Activated CD8-positive, alpha-beta memory T cell treated with anti-CD3 and anti-CD28 coated beads for 48 hours (primary cell): ENCODE measurements around the gene C2orf78.

Source experiments
- DNase-seq, 3 experiments: peaks; one replicate each; pipeline ENCODE4 v3.0.0-alpha.2; 2020; ENCODE audit warnings: low read depth in 2 of 3, low spot score in 2 of 3

Gene C2orf78

DNA sequence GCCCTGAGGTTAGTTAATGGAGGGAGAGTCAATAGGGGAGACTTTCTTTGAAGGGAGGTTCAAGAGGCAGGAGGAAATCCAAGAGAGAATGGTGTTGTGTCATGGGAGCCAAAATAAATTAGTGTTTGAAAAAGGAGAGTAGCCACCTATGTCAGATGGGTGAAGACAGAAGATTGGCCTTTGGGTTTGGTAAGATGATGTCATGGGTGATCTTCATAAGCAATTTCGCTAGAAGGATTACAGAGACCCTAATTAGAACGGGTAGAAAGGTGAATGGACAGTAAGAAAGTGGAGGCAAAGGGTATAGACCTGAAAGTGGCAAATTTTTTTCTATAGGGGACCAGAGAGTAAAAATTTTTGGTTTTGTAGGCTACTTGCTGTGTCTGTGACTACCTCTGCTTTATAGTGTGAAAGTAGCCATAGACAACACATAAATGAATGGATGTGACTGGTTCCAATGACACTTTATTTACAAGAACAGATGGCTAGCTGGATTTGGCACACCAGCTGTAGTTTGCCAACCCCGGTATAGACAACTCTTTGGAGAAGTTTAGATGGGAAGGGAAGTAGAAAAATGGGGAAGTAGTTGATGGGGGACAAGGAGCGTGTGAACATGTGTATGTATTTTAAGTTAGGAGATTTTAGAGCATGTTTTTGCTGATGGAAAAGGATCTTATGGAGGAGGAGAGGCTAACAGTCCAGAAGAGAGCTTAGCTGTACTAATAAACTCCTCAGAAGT is 54.0 kb downstream of the C2orf78 start:
- no peak for DNase-seq

DNA sequence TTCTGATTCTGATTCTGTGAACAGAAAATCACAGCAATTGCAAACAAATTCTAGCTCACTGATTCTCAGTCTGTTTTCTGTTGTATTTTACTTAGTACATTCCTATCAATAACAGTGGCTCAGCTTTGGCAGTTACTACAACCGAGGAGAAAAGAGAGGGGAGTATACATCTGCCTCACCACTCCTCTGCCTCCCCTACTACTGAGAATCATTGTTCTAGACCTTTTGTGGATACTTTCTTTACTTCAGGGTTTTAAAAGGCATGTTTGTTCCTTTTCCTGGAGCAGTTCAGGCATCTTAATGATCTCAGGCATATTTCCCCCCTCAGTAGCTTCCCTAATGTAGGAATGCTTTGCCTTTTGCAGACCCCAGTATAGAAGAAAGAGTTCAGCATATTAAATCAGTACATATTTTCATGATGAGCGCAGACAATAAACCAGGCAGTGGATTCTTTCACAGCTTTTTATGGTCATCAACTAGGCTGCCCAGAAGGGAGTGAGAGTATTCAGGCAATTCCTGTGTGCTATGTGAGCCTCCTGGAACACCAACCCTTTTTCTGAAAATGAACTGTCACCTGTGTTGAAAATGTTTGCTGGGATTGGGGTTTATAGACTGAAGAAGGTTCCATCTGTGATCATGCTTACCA is 55.0 kb downstream of the C2orf78 start:
- DNase-seq, result no peak

DNA sequence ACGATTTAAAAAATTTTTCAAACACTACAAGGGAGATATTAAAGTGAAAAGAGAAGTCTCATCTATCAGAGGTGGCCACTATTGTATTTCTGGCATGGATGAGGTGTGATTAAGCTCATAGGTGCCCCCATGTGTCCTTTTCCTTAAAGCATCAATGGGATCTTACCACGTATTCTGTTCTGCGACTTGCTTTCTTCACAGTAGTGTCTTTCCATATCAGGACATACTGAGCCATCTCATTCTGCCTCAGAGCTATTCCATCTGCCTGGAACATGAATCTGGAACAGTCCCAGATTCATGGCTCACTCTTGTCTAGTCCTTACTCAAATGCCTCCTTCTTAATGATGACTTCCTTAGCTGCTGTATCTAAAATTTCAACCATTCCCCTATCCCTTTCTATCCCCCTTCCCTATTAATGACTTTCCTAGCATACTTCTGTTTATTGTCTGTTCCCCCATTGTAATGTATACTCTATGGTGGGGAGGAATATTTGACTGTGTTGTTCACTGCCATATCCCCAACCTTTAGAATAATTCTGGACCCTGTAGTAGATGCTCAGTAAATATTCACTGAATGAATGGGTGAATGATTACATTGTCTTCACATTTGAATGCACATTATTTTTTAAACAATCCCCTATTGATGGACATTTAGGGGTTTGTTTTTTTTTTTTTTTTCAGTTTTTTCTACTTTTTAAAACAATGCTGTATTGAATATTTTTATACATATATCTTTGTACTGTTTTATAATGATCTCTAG is 55.8 kb downstream of the C2orf78 start:
- DNase-seq, result no peak

DNA sequence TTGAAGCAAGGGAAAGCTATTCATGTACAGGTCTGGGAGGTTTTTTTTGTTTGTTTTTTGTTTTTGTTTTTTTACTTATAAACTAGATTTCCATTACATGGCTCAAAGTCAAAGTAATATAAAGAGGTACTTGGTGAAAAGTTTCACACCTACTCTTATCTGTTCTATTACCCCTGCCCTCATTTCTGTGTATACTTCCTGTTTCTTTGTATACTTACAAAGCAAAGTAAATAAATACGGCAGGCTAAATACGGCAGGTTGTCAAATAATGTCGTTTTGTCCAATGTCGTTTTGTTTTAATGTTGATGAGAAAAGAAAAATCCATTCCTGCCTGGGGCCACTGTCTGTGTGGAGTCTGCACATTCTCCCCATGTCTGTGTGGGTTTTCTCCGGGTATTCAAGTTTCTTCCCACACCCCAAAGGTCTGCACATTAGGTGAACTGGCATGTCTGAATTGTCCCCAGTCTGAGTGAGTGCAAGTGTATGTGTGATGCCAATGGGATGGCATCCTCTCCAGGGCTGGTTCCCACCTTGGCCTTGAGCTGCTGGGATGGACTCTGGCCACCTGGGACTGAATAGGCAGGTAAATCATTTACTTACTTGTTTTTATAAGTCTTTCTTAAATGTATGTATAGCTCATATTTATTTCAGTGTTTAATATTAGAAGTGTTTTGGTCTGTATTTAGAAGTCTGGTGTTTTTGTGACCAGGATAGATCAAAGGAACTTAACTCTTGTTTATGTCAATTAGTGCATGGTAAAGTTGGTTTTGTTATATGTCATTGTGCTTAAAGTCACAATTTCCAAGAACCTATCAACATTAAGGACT is 58.1 kb downstream of the C2orf78 start:
- no peak for DNase-seq

DNA sequence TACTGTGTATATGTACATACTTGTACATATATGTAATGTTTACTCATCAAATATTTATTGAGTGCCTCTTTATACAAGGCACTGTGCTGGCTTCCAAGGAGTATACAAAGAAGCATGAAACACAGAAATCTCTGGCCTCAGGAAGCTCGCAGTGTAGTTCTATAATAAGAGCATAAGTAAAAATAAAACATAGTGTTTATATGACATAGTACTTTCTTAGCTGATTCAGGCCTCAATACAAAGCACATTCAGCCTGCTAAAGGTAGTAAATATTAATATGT is 58.7 kb downstream of the C2orf78 start:
- DNase-seq, result no peak

DNA sequence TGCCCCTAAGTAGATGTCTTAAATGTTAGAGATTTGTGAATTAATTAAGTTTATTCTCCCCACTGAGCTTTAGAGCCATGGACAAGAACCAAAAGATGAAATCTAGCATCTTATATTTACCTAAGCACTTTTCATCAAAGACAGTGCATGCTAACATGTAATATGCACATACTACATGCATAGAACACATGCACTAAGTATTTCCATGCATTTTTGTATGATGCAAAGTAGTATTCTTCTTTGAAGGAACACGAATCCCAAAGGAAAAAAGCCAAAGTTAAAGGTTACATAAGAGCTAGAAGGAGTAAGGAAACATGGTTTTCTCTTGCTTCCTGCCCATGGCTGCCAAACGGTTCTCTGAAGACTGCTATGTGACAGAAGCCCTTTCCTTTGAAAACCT is 60.1 kb downstream of the C2orf78 start:
- no peak for DNase-seq

DNA sequence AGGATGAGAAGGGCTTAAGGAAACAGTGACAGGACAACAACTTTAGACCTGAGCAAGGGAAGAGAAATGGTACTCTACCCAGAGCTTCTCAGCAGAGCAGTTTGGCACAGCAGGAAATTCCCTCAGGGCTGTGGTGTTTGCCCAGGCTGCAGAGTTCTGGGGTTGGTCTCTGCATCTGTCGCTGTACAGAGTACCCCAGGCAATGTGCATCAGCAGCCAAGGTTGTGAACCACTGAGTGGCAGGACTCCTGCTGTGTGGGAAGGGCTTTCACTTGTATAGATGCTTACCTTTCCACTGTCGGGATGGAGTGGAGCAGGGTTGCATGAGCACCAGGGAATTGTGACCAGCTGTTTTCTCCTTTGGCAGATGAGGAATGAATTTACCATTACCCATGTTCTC is 66.0 kb downstream of the C2orf78 start:
- DNase-seq, result no peak

DNA sequence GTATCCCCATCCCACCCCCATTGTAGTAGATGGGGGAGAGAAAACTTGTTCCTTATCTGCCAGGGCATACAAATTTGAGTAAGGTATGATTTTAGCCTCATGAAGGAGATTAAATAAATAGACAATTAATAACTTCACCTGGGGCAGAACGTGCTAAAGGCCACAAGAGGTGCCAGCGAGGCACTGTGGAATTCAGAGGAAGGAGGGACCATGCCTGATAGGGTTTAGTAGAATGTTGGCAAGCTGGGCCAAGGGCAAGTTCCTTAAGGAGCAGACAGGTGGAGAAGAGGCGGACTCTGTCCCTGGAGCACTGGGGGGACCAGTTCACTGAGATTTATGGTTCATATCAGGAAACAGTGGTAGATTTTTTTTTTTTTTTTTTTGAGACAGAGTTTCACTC is 67.3 kb downstream of the C2orf78 start:
- DNase-seq, result no peak

DNA sequence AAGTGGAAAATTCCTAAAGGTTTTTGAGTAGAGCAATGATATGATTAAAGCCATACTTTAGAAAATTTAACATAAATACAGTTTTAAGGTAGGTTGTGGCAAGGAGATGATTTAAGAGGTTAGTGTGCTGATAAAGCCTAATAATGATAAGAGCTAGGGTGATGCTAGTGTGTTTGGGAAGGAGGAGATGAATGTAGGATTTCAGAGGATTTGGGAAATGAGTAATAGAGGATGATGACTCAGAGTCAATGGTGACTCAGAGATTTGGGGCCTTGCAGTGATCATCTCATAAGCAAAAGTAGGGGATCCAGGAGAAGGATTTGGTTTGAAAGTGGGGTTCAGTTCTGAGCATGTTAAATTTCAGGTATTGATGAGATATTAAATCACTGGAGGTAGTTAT is 68.0 kb downstream of the C2orf78 start:
- DNase-seq, result no peak

DNA sequence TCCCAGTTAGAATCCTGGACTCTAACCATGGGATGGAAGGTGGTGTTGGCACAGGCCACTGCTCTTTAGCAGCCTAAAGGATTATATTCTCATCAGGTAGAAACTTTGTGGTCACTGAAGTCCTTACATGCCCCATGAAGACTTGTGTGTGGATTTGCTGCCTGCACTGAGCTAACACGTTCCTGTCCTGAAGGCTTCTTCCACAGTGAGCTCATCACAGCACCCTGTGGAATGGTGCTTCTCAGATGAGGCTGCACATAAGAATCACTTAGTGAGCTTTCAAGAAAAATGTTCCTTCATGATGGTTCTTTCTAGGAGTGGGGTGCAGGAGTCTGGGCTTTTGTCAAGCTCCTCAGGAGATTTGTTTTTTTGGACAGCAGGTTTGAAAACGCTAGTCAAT is 71.5 kb downstream of the C2orf78 start:
- DNase-seq, result no peak

DNA sequence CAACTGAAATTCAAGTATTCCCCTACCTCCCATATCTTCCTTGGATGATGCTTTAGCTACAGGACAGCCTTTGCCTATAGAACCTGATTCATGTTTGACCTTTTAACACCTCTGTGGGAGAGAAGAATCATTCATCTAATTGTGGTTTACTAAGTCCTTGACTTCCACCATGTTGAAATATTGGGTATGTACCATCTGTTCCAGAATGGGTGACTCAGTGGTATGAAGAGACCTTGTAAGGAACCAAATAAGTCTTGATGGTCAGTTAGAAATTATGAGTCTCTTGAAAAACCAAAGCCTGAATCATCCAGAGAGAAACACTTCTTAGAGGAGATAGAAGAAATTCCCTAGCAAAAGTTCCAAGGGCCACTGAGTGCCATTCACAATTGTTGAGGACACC is 72.2 kb downstream of the C2orf78 start:
- no peak for DNase-seq

DNA sequence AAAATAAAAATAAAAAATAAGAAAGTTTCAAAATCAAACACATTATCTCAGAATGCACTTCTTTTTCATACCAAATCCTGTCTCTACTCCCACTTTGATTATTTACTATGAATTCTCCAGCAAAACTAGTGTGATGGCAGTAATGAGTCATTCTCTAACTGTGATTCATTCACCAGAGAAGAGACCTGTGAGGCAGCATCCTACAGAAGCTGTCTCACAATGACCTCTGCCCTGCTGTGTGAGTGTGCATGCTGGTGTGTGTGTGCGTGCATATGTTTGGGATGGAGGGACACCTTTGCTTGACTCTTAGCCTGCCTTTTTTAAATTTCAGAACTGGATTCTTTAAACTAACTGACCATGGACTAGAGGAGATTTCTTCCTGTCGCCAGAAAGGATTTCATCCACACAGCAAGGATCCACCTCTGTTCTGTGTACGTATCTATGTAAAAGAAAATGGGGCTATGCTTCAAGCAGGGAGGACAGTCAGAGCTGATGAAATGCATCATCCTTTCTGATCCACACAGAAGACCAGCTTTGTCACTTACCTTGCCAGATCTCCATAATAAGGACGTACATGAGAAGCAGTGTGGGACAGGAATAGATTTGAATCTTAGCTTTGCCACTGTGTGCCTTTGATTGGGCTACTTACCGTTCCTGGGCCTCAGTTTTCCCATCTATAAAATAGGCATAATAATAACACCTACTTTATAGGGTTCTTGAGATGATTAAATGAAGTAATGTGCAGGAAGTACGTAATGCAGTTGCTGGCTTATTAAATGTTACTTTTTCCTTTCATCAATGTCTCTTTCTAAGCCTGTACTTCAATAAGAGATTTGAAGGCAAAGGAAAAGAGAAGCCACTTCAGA is 76.0 kb downstream of the C2orf78 start:
- DNase-seq, result peak in 1 of 3 experiments; percentile 16

DNA sequence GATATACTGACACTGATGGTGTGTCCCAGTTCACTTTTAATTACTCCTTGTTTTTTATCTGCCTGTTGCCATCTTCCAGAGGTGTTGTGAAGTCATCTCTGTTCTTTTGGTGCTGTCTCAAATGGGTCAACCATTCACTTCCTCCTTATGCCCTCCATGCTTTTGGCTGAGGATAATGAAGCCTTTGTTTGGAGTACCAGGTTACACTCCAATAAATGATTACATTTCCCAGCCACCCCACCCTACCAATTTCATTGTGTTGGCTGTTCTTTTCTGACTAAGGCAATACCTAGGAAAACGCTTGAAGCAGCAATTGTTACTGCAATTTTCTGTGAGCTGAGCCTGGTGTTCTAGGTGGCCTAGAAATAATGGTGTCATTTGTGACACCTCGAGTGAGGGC is 79.0 kb downstream of the C2orf78 start:
- no peak for DNase-seq
